ENCODE data around the gene INPP5A. TPM values are rescaled to one million over a fixed set of nuclear protein-coding genes. Genes with fewer than 3 reads are reported as not detected.

The INPP5A gene
- total and polyA plus RNA-seq, 5 donors = 60.0 to 116 (median 97.8) TPM

GRCh38 chr10:132729810-132730572 is 192.4 kb downstream of the INPP5A start:
- DNase-seq = no peak
- WGBS = 86% methylated on average over 29 of the region's 29 CpGs
- no peaks in the 10 kb centered on the region for H3K4me1 ChIP-seq (ENCODE audit: control insufficient read depth, insufficient read depth, low read length)
- no peaks in the 10 kb centered on the region for H3K27me3 ChIP-seq (ENCODE audit: control insufficient read depth, insufficient read depth)
- no peak overlapping the region for H3K27ac ChIP-seq (ENCODE audit: low read length)
- H3K9me3 ChIP-seq (ENCODE audit: control insufficient read depth, low read length) = no peaks in the 10 kb centered on the region
- ATAC-seq = no peak
- intact Hi-C loops (cut with DNase I) = no loop called here
- no peak overlapping the region for H3K4me3 ChIP-seq (ENCODE audit: low read length)

GRCh38 chr10:132730573-132730953 is 193.0 kb downstream of the INPP5A start:
- DNase-seq = no peak
- H3K4me3 ChIP-seq (ENCODE audit: low read length) = no peak overlapping the region
- ATAC-seq = no peak
- no peaks in the 10 kb centered on the region for H3K27me3 ChIP-seq (ENCODE audit: control insufficient read depth, insufficient read depth)
- H3K4me1 ChIP-seq (ENCODE audit: control insufficient read depth, insufficient read depth, low read length) = no peaks in the 10 kb centered on the region
- WGBS = 87% methylated on average over 15 of the region's 15 CpGs
- no peaks in the 10 kb centered on the region for H3K9me3 ChIP-seq (ENCODE audit: control insufficient read depth, low read length)
- intact Hi-C loops (cut with DNase I) = no loop called here
- no peak overlapping the region for H3K27ac ChIP-seq (ENCODE audit: low read length)

GRCh38 chr10:132732518-132732917 is 194.9 kb downstream of the INPP5A start:
- Histone ChIP-seq H3K9me3 (ENCODE audit: control insufficient read depth, low read length) (no peaks in the 10 kb centered on the region), H3K27me3 (ENCODE audit: control insufficient read depth, insufficient read depth) (no peaks in the 10 kb centered on the region), H3K27ac (ENCODE audit: low read length) (no peak overlapping the region), H3K4me1 (ENCODE audit: control insufficient read depth, insufficient read depth, low read length) (no peaks in the 10 kb centered on the region), H3K4me3 (ENCODE audit: low read length) (no peak overlapping the region)
- DNase-seq = no peak
- no peak for ATAC-seq
- intact Hi-C loops (cut with DNase I) = no loop called here
- WGBS = 95% methylated on average over 20 of the region's 20 CpGs

- no peak for ATAC-seq
- H3K4me1 ChIP-seq (ENCODE audit: control insufficient read depth, insufficient read depth, low read length) = no peaks in the 10 kb centered on the region
- no peaks in the 10 kb centered on the region for H3K27me3 ChIP-seq (ENCODE audit: control insufficient read depth, insufficient read depth)
- H3K27ac ChIP-seq (ENCODE audit: low read length) = no peak overlapping the region
- intact Hi-C loops (cut with DNase I) = no loop called here
- WGBS = 93% methylated on average over 19 of the region's 19 CpGs
- no peaks in the 10 kb centered on the region for H3K9me3 ChIP-seq (ENCODE audit: control insufficient read depth, low read length)
- H3K4me3 ChIP-seq (ENCODE audit: low read length) = no peak overlapping the region
- no peak for DNase-seq
These were observed 196.3 kb downstream of the INPP5A start for GRCh38 chr10:132733926-132734325.

GRCh38 chr10:132735341-132735775 is 197.8 kb downstream of the INPP5A start:
- Histone ChIP-seq H3K4me1 (ENCODE audit: control insufficient read depth, insufficient read depth, low read length) (no peaks in the 10 kb centered on the region), H3K4me3 (ENCODE audit: low read length) (no peak overlapping the region), H3K9me3 (ENCODE audit: control insufficient read depth, low read length) (no peaks in the 10 kb centered on the region), H3K27ac (ENCODE audit: low read length) (no peak overlapping the region), H3K27me3 (ENCODE audit: control insufficient read depth, insufficient read depth) (no peaks in the 10 kb centered on the region)
- intact Hi-C loops (cut with DNase I) = no loop called here
- DNase-seq = no peak
- no peak for ATAC-seq
- 92% methylated on average over 19 of the region's 19 CpGs for WGBS

- ATAC-seq = no peak
- no peaks in the 10 kb centered on the region for H3K4me1 ChIP-seq (ENCODE audit: control insufficient read depth, insufficient read depth, low read length)
- WGBS = 90% methylated on average over 24 of the region's 24 CpGs
These were observed 198.4 kb downstream of the INPP5A start for GRCh38 chr10:132735923-132736391.

GRCh38 chr10:132737390-132738048 is 199.9 kb downstream of the INPP5A start:
- H3K27ac ChIP-seq (ENCODE audit: low read length) = no peak overlapping the region
- no peak for DNase-seq
- 90% methylated on average over 16 of the region's 16 CpGs for WGBS

More at GRCh38 chr10:132735923-132736391, 198.4 kb downstream of the INPP5A start:
- Histone ChIP-seq H3K27me3 (ENCODE audit: control insufficient read depth, insufficient read depth) (no peaks in the 10 kb centered on the region), H3K4me3 (ENCODE audit: low read length) (no peak overlapping the region), H3K27ac (ENCODE audit: low read length) (no peak overlapping the region), H3K9me3 (ENCODE audit: control insufficient read depth, low read length) (no peaks in the 10 kb centered on the region)
- DNase-seq = no peak
- intact Hi-C loops (cut with DNase I) = no loop called here

GRCh38 chr10:132738454-132739224 is 201.1 kb downstream of the INPP5A start:
- H3K4me1 ChIP-seq (ENCODE audit: control insufficient read depth, insufficient read depth, low read length) = no peaks in the 10 kb centered on the region
- no peak overlapping the region for H3K4me3 ChIP-seq (ENCODE audit: low read length)
- WGBS = 91% methylated on average over 25 of the region's 25 CpGs
- H3K27ac ChIP-seq (ENCODE audit: low read length) = no peak overlapping the region
- intact Hi-C loops (cut with DNase I) = no loop called here
- no peaks in the 10 kb centered on the region for H3K27me3 ChIP-seq (ENCODE audit: control insufficient read depth, insufficient read depth)
- DNase-seq (no peak), ATAC-seq (no peak)
- no peaks in the 10 kb centered on the region for H3K9me3 ChIP-seq (ENCODE audit: control insufficient read depth, low read length)

More at GRCh38 chr10:132737390-132738048, 199.9 kb downstream of the INPP5A start:
- ATAC-seq = peak; percentile 19 to 34
- H3K4me1 ChIP-seq (ENCODE audit: control insufficient read depth, insufficient read depth, low read length) = no peaks in the 10 kb centered on the region
- no peak overlapping the region for H3K4me3 ChIP-seq (ENCODE audit: low read length)
- intact Hi-C loops (cut with DNase I) = no loop called here
- H3K27me3 ChIP-seq (ENCODE audit: control insufficient read depth, insufficient read depth) = no peaks in the 10 kb centered on the region
- H3K9me3 ChIP-seq (ENCODE audit: control insufficient read depth, low read length) = no peaks in the 10 kb centered on the region

GRCh38 chr10:132739225-132739613 is 201.6 kb downstream of the INPP5A start:
- DNase-seq (no peak), ATAC-seq (no peak)
- intact Hi-C loops (cut with DNase I) = no loop called here
- Histone ChIP-seq H3K27me3 (ENCODE audit: control insufficient read depth, insufficient read depth) (no peaks in the 10 kb centered on the region), H3K27ac (ENCODE audit: low read length) (no peak overlapping the region), H3K4me1 (ENCODE audit: control insufficient read depth, insufficient read depth, low read length) (no peaks in the 10 kb centered on the region), H3K9me3 (ENCODE audit: control insufficient read depth, low read length) (no peaks in the 10 kb centered on the region), H3K4me3 (ENCODE audit: low read length) (no peak overlapping the region)
- 90% methylated on average over 14 of the region's 14 CpGs for whole genome bisulfite sequencing

- Histone ChIP-seq H3K27me3 (ENCODE audit: control insufficient read depth, insufficient read depth) (no peaks in the 10 kb centered on the region), H3K4me1 (ENCODE audit: control insufficient read depth, insufficient read depth, low read length) (no peaks in the 10 kb centered on the region), H3K9me3 (ENCODE audit: control insufficient read depth, low read length) (no peaks in the 10 kb centered on the region), H3K27ac (ENCODE audit: low read length) (no peak overlapping the region), H3K4me3 (ENCODE audit: low read length) (no peak overlapping the region)
- ATAC-seq (no peak), DNase-seq (no peak)
- intact Hi-C loops (cut with DNase I) = no loop called here
- 84% methylated on average over 6 of the region's 6 CpGs for WGBS
These were observed 203.0 kb downstream of the INPP5A start for GRCh38 chr10:132740588-132740987.
